Neutrophil (primary cell): ENCODE results near the gene CCDC47.
"Not testable (repeated sequence)": the region's sequence is repeated elsewhere in the genome, so short reads cannot be mapped to it uniquely, and the experiment has no call there.

Experiments used
- H3K27ac ChIP-seq: fragments of 200-600 bp; sonication (generic); 2 replicates; pipeline ENCODE4 v1.5.1; 2016; ENCODE audit warnings: mild to moderate bottlenecking, moderate library complexity
- H3K27me3 ChIP-seq: fragments of 200-600 bp; sonication (generic); 2 replicates; pipeline ENCODE4 v1.6.0; 2016; ENCODE audit warnings: mild to moderate bottlenecking
- H3K36me3 ChIP-seq: fragments of 200-600 bp; sonication (generic); 2 replicates; pipeline ENCODE4 v1.5.1; 2017
- H3K4me1 ChIP-seq, 2 experiments: fragments of 200-600 bp in 1 of 2; sonication (generic) in 1 of 2; 1 replicate in 1 of 2; 2 replicates in 1 of 2; pipeline versions ENCODE4 v1.5.1 to v1.6.1; 2013 to 2016; ENCODE audit warnings: low read depth in 1 of 2, low read length in 1 of 2, mild to moderate bottlenecking in 1 of 2, moderate library complexity in 1 of 2; ENCODE audit not compliant: control insufficient read depth in 1 of 2, insufficient read depth in 1 of 2
- H3K4me3 ChIP-seq, 2 experiments: fragments of 200-600 bp in 1 of 2; sonication (generic) in 1 of 2; 1 replicate in 1 of 2; 2 replicates in 1 of 2; pipeline ENCODE4 v1.5.1; 2013 to 2016; ENCODE audit warnings: low read depth in 1 of 2, low read length in 1 of 2, mild to moderate bottlenecking in 1 of 2, moderate library complexity in 1 of 2
- H3K9me3 ChIP-seq: fragments of 200-600 bp; sonication (generic); 2 replicates; pipeline ENCODE4 v1.5.1; 2016
- TF ChIP-seq, protein P1 (sequence below): fragments of 200-600 bp; sonication (generic); IDR thresholded peaks from 2 replicates; pipeline ENCODE4 v1.5.1; 2016; ENCODE audit warnings: antibody characterized with exemption

CCDC47 gene

DNA sequence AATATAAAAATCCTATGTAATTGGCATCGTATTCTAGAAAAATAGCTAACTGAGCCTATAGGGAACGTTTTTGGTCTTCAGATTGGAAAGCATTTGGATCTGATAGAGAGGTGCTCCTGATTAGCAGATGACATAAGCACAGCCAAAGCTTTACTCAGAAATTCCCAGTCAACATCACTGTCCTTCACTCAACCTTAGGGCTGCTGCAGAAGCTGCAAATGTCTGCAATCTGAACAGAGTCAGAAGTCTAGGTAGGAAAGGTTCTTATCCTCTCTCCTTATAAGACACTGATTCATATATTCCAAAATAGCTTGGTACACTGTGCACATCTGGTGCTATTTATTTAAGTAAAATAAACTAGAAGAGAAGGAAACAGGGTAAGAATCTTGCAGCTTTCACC is 51.0 kb downstream of the CCDC47 start:
- Histone ChIP-seq H3K27me3 (no peaks in the 10 kb centered on the region), H3K4me3 (no peak overlapping the region), H3K27ac (no peak overlapping the region), H3K9me3 (no peaks in the 10 kb centered on the region), H3K36me3 (peaks cover 80% of the 10 kb centered on the region), H3K4me1 (no peaks in the 10 kb centered on the region)
- TF ChIP-seq, protein P1, sequence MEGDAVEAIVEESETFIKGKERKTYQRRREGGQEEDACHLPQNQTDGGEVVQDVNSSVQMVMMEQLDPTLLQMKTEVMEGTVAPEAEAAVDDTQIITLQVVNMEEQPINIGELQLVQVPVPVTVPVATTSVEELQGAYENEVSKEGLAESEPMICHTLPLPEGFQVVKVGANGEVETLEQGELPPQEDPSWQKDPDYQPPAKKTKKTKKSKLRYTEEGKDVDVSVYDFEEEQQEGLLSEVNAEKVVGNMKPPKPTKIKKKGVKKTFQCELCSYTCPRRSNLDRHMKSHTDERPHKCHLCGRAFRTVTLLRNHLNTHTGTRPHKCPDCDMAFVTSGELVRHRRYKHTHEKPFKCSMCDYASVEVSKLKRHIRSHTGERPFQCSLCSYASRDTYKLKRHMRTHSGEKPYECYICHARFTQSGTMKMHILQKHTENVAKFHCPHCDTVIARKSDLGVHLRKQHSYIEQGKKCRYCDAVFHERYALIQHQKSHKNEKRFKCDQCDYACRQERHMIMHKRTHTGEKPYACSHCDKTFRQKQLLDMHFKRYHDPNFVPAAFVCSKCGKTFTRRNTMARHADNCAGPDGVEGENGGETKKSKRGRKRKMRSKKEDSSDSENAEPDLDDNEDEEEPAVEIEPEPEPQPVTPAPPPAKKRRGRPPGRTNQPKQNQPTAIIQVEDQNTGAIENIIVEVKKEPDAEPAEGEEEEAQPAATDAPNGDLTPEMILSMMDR, result no peak

DNA sequence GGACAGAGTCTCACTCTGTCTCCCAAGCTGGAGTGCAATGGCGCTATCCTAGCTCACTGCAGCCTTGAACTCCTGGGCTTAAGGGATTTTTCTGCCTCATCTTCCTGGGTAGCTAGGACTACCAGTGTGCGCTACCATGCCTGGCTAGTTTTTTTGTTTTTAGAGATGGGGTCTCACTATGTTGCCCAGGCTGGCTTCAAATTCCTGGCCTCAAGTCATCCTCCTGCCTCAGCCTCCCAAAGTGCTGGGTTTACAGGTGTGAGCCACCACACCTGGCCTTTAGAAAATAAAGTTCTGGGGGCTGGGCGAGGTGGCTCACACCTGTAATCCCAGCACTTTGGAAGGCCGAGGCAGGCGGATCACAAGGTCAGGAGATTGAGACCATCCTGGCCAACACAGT is 53.2 kb downstream of the CCDC47 start:
- not testable (repeated sequence) for H3K4me1 ChIP-seq, H3K9me3 ChIP-seq, H3K27ac ChIP-seq, H3K27me3 ChIP-seq, H3K4me3 ChIP-seq
- peaks cover 76% of the 10 kb centered on the region for H3K36me3 ChIP-seq

- TF ChIP-seq, protein P1, result no peak
- Histone ChIP-seq H3K4me3 (no peak overlapping the region), H3K27ac (no peak overlapping the region), H3K9me3 (no peaks in the 10 kb centered on the region), H3K27me3 (no peaks in the 10 kb centered on the region), H3K36me3 (peaks cover 76% of the 10 kb centered on the region), H3K4me1 (no peaks in the 10 kb centered on the region)
These were observed 54.4 kb downstream of the CCDC47 start for GRCh38 chr17:63718988-63719387.

DNA sequence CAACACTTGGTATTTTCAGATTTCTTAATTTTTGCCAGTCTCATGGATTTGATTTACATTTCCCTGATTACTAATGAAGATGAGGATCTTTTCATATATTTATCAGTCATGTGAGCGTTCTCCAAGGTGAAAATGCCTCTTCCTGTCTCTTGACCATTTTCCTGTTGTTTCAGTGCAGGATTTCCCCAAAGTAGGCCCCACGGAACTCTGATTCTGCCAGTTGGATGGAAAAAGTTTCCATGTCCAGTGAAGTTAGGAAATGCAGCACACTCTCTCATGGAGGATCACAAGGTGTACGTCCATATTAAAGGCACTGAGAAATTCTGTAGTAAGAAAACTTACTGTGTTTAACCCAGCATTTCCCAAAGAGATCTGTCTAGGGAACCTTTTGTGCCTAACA is 57.0 kb downstream of the CCDC47 start:
- Histone ChIP-seq H3K36me3 (peaks cover 81% of the 10 kb centered on the region), H3K9me3 (no peaks in the 10 kb centered on the region), H3K27ac (no peak overlapping the region), H3K4me3 (no peak overlapping the region), H3K27me3 (no peaks in the 10 kb centered on the region), H3K4me1 (no peaks in the 10 kb centered on the region)
- TF ChIP-seq, protein P1, result no peak

- no peaks in the 10 kb centered on the region for H3K27me3 ChIP-seq
- no peak overlapping the region for H3K27ac ChIP-seq
- H3K4me3 ChIP-seq, result no peak overlapping the region
- no peaks in the 10 kb centered on the region for H3K9me3 ChIP-seq
- H3K4me1 ChIP-seq, result no peaks in the 10 kb centered on the region
- TF ChIP-seq, protein P1, result no peak
- peaks cover 87% of the 10 kb centered on the region for H3K36me3 ChIP-seq
These were observed 58.7 kb downstream of the CCDC47 start for GRCh38 chr17:63714550-63715277.

DNA sequence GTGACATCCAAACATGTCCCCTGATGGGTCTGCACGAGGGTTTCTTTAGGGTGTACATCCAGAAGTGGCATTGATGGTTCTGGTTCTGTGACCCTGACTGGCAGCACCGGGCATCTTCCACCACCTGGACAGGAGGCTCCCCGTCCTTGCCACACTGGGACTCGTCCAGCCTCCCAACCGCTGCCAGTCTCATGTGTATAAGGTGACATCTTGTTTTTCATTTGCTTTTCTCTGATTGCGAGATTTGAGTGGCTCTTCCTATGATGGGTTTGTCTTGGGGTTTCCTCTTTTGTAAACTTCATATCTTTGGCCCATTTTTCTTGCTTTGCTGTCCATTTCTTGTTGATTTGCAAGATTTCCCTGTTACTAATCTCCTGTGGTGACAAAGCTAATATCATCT is 64.3 kb downstream of the CCDC47 start:
- TF ChIP-seq, protein P1, result no peak
- H3K9me3 ChIP-seq, result no peaks in the 10 kb centered on the region
- H3K27me3 ChIP-seq, result no peaks in the 10 kb centered on the region
- H3K4me3 ChIP-seq, result no peak overlapping the region
- peak overlapping the region; percentile 16 for H3K27ac ChIP-seq
- peaks cover 12 to 17% of the 10 kb centered on the region in 2 experiments for H3K4me1 ChIP-seq
- H3K36me3 ChIP-seq, result peaks cover 91% of the 10 kb centered on the region
